Uterus (tissue), 2 donors: ENCODE results near the gene ABI2.

Experiments
- CTCF ChIP-seq, 4 experiments: fragments of 200-600 bp in 2 of 4; fragments of 450-650 bp in 2 of 4; sonication (generic) in 2 of 4; IDR thresholded peaks; one replicate each; pipeline ENCODE4 v1.5.1; 2016 to 2019; ENCODE audit warnings: antibody characterized with exemption in 4 of 4, mild to moderate bottlenecking in 2 of 4, moderate library complexity in 1 of 4
- POLR2A ChIP-seq, 2 donors: fragments of 450-650 bp; IDR thresholded peaks; one replicate each; pipeline ENCODE4 v1.6.1; 2016; ENCODE audit warnings: antibody characterized with exemption in 2 of 2, mild to moderate bottlenecking in 1 of 2, moderate library complexity in 1 of 2

DNA sequence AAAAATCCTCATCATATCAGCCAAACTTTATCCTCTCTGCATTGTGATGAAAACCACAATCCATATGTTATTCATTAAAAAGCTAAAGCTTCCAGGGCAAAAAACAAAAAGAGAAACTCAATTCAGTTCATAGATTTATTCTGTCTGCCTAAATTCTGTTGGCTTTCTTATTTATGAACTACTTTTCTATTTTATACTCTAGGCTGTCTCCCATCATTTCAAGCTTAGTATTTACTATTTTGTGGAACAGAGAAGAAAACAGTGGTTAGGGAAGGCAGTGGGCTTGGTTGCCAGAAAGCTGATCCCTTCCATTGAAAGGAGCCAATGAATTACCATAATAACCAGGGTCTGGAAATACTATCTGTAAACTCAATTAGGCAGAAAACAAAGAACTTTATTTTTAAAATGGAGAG, 135.1 kb downstream of the ABI2 start:
- TF ChIP-seq CTCF (IDR thresholded peaks at IDR 0.05) (no peak), POLR2A (IDR thresholded peaks at IDR 0.05) (no peak)
